SU-DHL-6 (cell line): ENCODE measurements around the gene ACAP3.

Source experiments
- H2AFZ ChIP-seq: fragments of 200-600 bp; sonication (generic); 2 replicates; pipeline ENCODE4 v1.6.1; 2014; ENCODE audit warnings: low read depth, mild to moderate bottlenecking, moderate library complexity, mixed read lengths, antibody characterized with exemption, low read length; ENCODE audit not compliant: severe bottlenecking
- H3F3A ChIP-seq: fragments of 200-600 bp; shearing (Covaris generic); 2 replicates; pipeline ENCODE4 v1.6.0; 2016; ENCODE audit warnings: antibody characterized with exemption, mild to moderate bottlenecking; ENCODE audit not compliant: insufficient read depth
- H3K27ac ChIP-seq: fragments of 200-600 bp; sonication (generic); 2 replicates; pipeline ENCODE4 v1.5.1; 2016; ENCODE audit warnings: low read depth, mild to moderate bottlenecking, low read length, moderate library complexity, mixed read lengths
- H3K27me3 ChIP-seq: fragments of 200-600 bp; sonication (generic), shearing (Covaris generic); 2 replicates; pipeline ENCODE4 v1.6.0; 2014; ENCODE audit warnings: mild to moderate bottlenecking, low read length
- H3K36me3 ChIP-seq: fragments of 200-600 bp; sonication (generic); 2 replicates; pipeline ENCODE4 v1.6.1; 2014; ENCODE audit warnings: mild to moderate bottlenecking, low read length, mixed read lengths
- H3K4me2 ChIP-seq: fragments of 300-600, 200-600 bp; shearing (Covaris generic), sonication (generic); 2 replicates; pipeline ENCODE4 v1.6.0; 2014; ENCODE audit warnings: low read length, low read depth, mild to moderate bottlenecking; ENCODE audit not compliant: poor library complexity, severe bottlenecking
- H3K4me3 ChIP-seq: fragments of 200-600 bp; sonication (generic); 2 replicates; pipeline ENCODE4 v1.5.1; 2014; ENCODE audit warnings: antibody characterized with exemption, low read length, mild to moderate bottlenecking, mixed read lengths; ENCODE audit not compliant: insufficient read depth, poor library complexity, severe bottlenecking
- H3K79me2 ChIP-seq: fragments of 200-600 bp; sonication (generic); 2 replicates; pipeline ENCODE4 v1.6.1; 2014; ENCODE audit warnings: mild to moderate bottlenecking, low read length, moderate library complexity; ENCODE audit not compliant: insufficient read depth
- H3K9ac ChIP-seq: fragments of 200-600 bp; sonication (generic); 2 replicates; pipeline ENCODE4 v1.7.0; 2014; ENCODE audit warnings: mild to moderate bottlenecking, low read length
- H3K9me2 ChIP-seq: fragments of 200-600 bp; sonication (generic); replicated peaks from 2 replicates; pipeline ENCODE4 v1.6.1; 2014; ENCODE audit warnings: low read length; ENCODE audit not compliant: insufficient read depth
- H3K9me3 ChIP-seq: fragments of 200-600 bp; sonication (generic); 2 replicates; pipeline ENCODE4 v1.6.1; 2014; ENCODE audit warnings: low read length, mixed read lengths; ENCODE audit not compliant: insufficient read depth
- H4K20me1 ChIP-seq: fragments of 200-600 bp; sonication (generic); 2 replicates; pipeline ENCODE4 v1.6.1; 2014; ENCODE audit warnings: low read depth, mild to moderate bottlenecking, antibody characterized with exemption, low read length, moderate library complexity, mixed read lengths
- EZH2phosphoT487 ChIP-seq: fragments of 200-600 bp; sonication (generic), shearing (Covaris generic); conservative IDR thresholded peaks from 2 replicates; pipeline ENCODE4 v1.6.1; 2018; ENCODE audit warnings: mild to moderate bottlenecking, antibody characterized with exemption, low read length, moderate library complexity, mixed read lengths
- TF ChIP-seq, protein P1 (sequence below): fragments of 200-600 bp; sonication (generic); IDR thresholded peaks from one replicate; pipeline ENCODE4 v1.5.1; 2017; ENCODE audit warnings: antibody characterized with exemption, mild to moderate bottlenecking, low read length, moderate library complexity; ENCODE audit not compliant: insufficient read depth, poor library complexity, severe bottlenecking

ACAP3 gene

DNA sequence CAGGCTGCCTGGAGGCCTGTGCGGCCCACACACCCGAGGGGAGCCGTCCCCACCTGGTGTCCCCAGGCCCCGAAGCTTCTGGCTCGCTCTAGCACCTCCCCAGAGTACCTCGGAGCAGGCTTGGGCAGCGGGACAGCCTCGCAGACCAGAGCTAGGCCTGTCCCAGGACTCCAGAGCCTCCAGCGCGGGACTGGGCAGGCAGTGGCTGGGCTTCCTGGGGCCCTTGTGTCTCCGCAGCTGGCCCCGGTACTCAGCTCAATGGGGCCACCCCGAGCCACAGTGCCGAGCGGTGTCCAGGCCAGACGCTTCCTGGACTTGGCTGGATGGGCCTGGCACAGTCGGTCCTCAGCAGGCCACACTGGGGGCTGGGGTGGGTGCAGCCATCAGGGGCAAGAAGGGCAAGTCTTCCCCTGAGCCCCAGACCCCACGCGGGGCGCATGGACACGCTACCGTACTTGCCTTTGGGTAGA is 22.6 kb downstream of the ACAP3 start:
- H3K27ac ChIP-seq = no peak overlapping the region
- TF ChIP-seq, protein P1, sequence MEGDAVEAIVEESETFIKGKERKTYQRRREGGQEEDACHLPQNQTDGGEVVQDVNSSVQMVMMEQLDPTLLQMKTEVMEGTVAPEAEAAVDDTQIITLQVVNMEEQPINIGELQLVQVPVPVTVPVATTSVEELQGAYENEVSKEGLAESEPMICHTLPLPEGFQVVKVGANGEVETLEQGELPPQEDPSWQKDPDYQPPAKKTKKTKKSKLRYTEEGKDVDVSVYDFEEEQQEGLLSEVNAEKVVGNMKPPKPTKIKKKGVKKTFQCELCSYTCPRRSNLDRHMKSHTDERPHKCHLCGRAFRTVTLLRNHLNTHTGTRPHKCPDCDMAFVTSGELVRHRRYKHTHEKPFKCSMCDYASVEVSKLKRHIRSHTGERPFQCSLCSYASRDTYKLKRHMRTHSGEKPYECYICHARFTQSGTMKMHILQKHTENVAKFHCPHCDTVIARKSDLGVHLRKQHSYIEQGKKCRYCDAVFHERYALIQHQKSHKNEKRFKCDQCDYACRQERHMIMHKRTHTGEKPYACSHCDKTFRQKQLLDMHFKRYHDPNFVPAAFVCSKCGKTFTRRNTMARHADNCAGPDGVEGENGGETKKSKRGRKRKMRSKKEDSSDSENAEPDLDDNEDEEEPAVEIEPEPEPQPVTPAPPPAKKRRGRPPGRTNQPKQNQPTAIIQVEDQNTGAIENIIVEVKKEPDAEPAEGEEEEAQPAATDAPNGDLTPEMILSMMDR = no peak
- TF ChIP-seq EZH2phosphoT487 = no peak
- no peaks in the 10 kb centered on the region for H3K9me2 ChIP-seq
- no peaks in the 10 kb centered on the region for H3K27me3 ChIP-seq
- no peaks in the 10 kb centered on the region for H3K36me3 ChIP-seq
- H3F3A ChIP-seq = no peaks in the 10 kb centered on the region
- no peak overlapping the region for H2AFZ ChIP-seq
- no peak overlapping the region for H3K4me3 ChIP-seq
- no peak overlapping the region for H3K9ac ChIP-seq
- no peaks in the 10 kb centered on the region for H4K20me1 ChIP-seq
- H3K4me2 ChIP-seq = no peak overlapping the region
- H3K9me3 ChIP-seq = no peaks in the 10 kb centered on the region
- H3K79me2 ChIP-seq = no peaks in the 10 kb centered on the region

DNA sequence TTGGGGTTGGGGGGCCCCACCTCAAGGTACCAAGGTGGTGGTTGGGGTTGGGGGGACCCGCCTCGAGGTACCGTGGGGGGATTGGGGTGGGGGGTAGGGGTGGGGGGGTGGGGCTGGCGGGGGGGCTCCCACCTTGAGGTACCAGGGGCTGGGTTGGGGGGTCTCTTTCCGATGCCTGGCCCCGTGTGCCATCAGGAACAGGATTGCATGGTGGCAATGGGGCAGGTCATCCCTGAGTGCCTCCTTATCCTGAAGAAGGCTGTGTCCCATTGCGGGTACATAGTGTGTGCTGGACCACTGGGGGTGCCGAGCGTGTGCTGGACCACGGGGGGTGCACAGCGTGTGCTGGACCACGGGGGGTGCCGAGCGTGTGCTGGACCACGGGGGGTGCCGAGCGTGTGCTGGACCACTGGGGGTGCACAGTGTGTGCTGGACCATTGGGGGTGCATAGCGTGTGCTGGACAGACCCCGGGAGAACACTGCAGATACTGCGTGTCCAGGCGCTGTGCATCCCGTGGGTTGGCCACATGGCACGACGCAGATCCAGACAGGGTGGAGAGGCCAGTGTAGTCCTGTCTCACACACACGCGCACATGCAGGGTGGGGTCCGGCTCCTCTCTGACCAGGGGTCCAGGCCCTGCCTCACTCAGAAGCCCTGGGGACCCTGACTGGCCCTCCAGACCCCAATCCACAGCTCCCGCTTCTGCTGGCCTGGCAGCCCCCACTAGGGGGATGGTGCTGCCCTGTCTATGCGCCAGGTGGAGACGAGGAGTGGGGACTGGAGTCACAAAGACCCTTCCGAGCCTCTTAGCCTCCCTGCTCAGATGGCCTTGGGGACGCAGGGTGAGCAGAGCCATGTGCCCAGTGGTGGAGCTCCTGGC is 23.3 kb downstream of the ACAP3 start:
- Histone ChIP-seq H3K27ac (no peak overlapping the region), H2AFZ (no peak overlapping the region), H3K27me3 (no peaks in the 10 kb centered on the region), H3K9me3 (no peaks in the 10 kb centered on the region), H4K20me1 (no peaks in the 10 kb centered on the region), H3K36me3 (no peaks in the 10 kb centered on the region), H3K79me2 (no peaks in the 10 kb centered on the region), H3K9ac (no peak overlapping the region), H3K4me2 (no peak overlapping the region), H3K4me3 (no peak overlapping the region), H3F3A (no peaks in the 10 kb centered on the region), H3K9me2 (no peaks in the 10 kb centered on the region)
- TF ChIP-seq EZH2phosphoT487 = no peak
- TF ChIP-seq, protein P1 = no peak

DNA sequence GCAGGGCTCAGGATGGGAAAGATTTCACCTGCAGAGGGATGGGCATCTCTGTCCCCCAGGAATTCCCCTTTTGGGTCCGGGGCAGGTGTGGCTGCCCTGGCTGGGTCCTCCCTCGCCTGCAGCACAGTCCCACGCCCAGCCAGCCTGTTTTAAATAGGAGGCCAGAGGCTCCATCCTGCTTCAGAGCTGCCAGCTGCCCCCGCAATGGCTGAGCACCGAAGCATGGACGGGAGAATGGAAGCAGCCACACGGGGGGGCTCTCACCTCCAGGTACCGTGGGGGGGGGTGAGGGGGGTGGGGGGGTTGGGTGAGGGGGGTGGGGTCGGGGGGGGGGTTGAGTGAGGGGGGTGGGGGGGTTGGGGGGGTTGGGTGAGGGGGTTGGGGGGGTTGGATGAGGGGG is 23.9 kb downstream of the ACAP3 start:
- Histone ChIP-seq H3K9ac (no peak overlapping the region), H2AFZ (no peak overlapping the region), H3F3A (no peaks in the 10 kb centered on the region), H3K9me2 (no peaks in the 10 kb centered on the region), H3K79me2 (no peaks in the 10 kb centered on the region), H3K27me3 (no peaks in the 10 kb centered on the region), H3K4me2 (no peak overlapping the region), H3K27ac (no peak overlapping the region), H4K20me1 (no peaks in the 10 kb centered on the region), H3K4me3 (no peak overlapping the region), H3K36me3 (no peaks in the 10 kb centered on the region), H3K9me3 (no peaks in the 10 kb centered on the region)
- no peak for TF ChIP-seq EZH2phosphoT487
- TF ChIP-seq, protein P1 = no peak
